Cardiac muscle cell (in vitro differentiated cells and primary cell): Measurements from ENCODE around the gene PTGER1. TPM values are rescaled to one million over a fixed set of nuclear protein-coding genes. Genes with fewer than 3 reads are reported as not detected.

Experiments
- DNase-seq, 2 donors: peaks; one replicate each; pipeline versions ENCODE4 v3.0.0 to v3.0.0-alpha.2; 2010 to 2017; ENCODE audit warnings: low read depth in 1 of 2, low spot score in 1 of 2
- H3K27ac ChIP-seq: fragments of 200-600 bp; sonication (generic); 2 replicates; pipeline ENCODE4 v1.5.1; 2016
- H3K27me3 ChIP-seq: fragments of 200-600 bp; sonication (generic); 2 replicates; pipeline ENCODE4 v1.6.0; 2016; ENCODE audit warnings: control low read depth
- H3K36me3 ChIP-seq: fragments of 200-600 bp; sonication (generic); 2 replicates; pipeline ENCODE4 v1.5.1; 2016; ENCODE audit warnings: control low read depth
- H3K4me1 ChIP-seq: fragments of 200-600 bp; sonication (generic); 2 replicates; pipeline ENCODE4 v1.8.1; 2017; ENCODE audit warnings: low read depth, mild to moderate bottlenecking, mixed run types
- H3K4me3 ChIP-seq: fragments of 200-600 bp; sonication (generic); 2 replicates; pipeline ENCODE4 v1.5.1; 2016; ENCODE audit warnings: mild to moderate bottlenecking
- H3K9me3 ChIP-seq: fragments of 200-600 bp; sonication (generic); 2 replicates; pipeline ENCODE4 v1.5.1; 2017; ENCODE audit warnings: low read depth, mild to moderate bottlenecking, control low read depth
- CTCF ChIP-seq: IDR thresholded peaks from 2 replicates; pipeline ENCODE4 v1.5.1; 2012; ENCODE audit warnings: low read depth, mild to moderate bottlenecking, low read length
- polyA plus RNA-seq: library from polyadenylated mRNA; unstranded; fragments of >200 nt; fragmentation: Nextera tagmentation; extraction: Ambion mirVana; gene quantifications from 2 replicates; pipeline ENCODE4 v1.2.1, GENCODE V29; 2016
- total RNA-seq: library from RNA; depleted of rRNA; stranded (reverse); fragments of >200 nt; gene quantifications from 2 replicates; pipeline ENCODE4 v1.2.3, GENCODE V29; 2016

PTGER1 gene
- total and polyA plus RNA-seq, 2 experiments from 2014 or later = 0.42 to 0.75 TPM

DNA sequence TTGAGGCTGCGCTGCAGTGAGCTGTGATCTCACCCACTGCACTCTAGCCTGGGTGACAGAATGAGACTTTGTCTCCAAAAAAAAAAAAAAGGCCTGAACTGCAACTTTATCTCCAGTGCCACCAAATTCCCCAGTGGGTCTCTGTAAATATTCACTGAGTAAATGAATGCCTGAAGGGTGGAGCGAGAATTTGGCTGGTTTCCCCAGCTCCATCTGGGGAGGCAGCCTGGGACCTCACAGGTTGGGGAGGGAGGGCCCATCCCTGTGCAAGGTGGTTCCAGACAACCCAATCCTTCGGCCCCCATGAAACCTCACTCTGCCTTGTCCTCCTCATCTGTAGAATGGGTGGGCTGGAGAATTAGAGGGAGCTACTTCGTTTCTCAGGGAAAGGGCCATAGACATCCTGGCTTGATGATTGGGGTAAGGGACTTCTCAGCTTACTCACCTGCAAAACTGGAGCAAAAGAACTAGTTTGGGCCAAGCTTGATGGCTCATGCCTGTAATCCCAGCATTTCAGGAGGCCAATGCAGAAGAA, 46.2 kb downstream of the PTGER1 start:
- Histone ChIP-seq H3K9me3 (no peaks in the 10 kb centered on the region), H3K27me3 (no peaks in the 10 kb centered on the region), H3K4me1 (peaks cover 3% of the 10 kb centered on the region), H3K36me3 (no peaks in the 10 kb centered on the region), H3K4me3 (no peak overlapping the region), H3K27ac (no peak overlapping the region)
- TF ChIP-seq CTCF = no peak
- no peak for DNase-seq

- no peaks in the 10 kb centered on the region for H3K27me3 ChIP-seq
- TF ChIP-seq CTCF = no peak
- no peak overlapping the region for H3K4me3 ChIP-seq
- H3K27ac ChIP-seq = no peak overlapping the region
- no peak for DNase-seq
- no peaks in the 10 kb centered on the region for H3K36me3 ChIP-seq
- H3K9me3 ChIP-seq = no peaks in the 10 kb centered on the region
- no peaks in the 10 kb centered on the region for H3K4me1 ChIP-seq
These were observed 47.7 kb downstream of the PTGER1 start for GRCh38 chr19:14427461-14427860.

DNA sequence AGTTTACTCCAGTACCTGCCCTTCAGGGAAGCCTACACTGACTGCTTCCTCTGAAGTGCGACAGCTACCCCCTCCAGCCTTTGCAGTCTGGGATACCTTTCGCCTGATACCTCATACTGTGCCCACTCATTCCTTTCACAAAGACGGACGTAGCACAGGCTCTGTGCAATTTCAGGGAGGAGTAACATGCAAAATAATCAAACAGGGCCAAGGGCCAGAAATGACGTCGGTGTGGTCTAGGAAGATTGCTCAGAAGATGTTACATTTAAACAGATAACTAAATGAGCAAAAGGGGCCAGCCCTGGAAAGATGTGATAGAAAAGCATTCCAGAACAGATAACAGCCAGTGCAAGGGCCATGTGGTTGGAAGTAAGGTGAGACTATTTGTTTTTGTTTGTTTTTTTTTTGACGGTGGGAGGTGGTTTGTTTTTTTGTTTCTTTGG, 49.4 kb downstream of the PTGER1 start:
- H3K36me3 ChIP-seq = no peaks in the 10 kb centered on the region
- no peak overlapping the region for H3K4me3 ChIP-seq
- H3K27me3 ChIP-seq = no peaks in the 10 kb centered on the region
- no peaks in the 10 kb centered on the region for H3K4me1 ChIP-seq
- DNase-seq = peak in 1 of 2 donors; percentile 68
- no peaks in the 10 kb centered on the region for H3K9me3 ChIP-seq
- no peak overlapping the region for H3K27ac ChIP-seq
- TF ChIP-seq CTCF = no peak

Other genes starting within 250 kb of the PTGER1 start
- 2.2 and 7.1 TPM in 2 replicates for gene ADGRE5, start 93.9 kb downstream of the PTGER1 start, total RNA-seq
- 4.6 and 5.0 TPM in 2 replicates for gene ADGRE5, start 93.9 kb downstream of the PTGER1 start, polyA plus RNA-seq
- 49.9 and 73.3 TPM in 2 replicates for gene DDX39A, start 56.0 kb downstream of the PTGER1 start, total RNA-seq
- 77.0 and 87.7 TPM in 2 replicates for gene DDX39A, start 56.0 kb downstream of the PTGER1 start, polyA plus RNA-seq
- gene PKN1, start 42.0 kb downstream of the PTGER1 start, total RNA-seq = 123 and 147 TPM in 2 replicates
- gene PKN1, start 42.0 kb downstream of the PTGER1 start, polyA plus RNA-seq = 109 and 132 TPM in 2 replicates
- gene GIPC1, start 20.8 kb upstream of the PTGER1 start, total RNA-seq = 133 and 172 TPM in 2 replicates
- 117 and 145 TPM in 2 replicates for gene GIPC1, start 20.8 kb upstream of the PTGER1 start, polyA plus RNA-seq
- 41.8 and 56.4 TPM in 2 replicates for gene DNAJB1, start 43.0 kb upstream of the PTGER1 start, total RNA-seq
- 76.5 and 82.8 TPM in 2 replicates for gene DNAJB1, start 43.0 kb upstream of the PTGER1 start, polyA plus RNA-seq
- 77.4 and 83.1 TPM in 2 replicates for gene TECR, start 54.2 kb upstream of the PTGER1 start, total RNA-seq
- gene TECR, start 54.2 kb upstream of the PTGER1 start, polyA plus RNA-seq = 245 and 345 TPM in 2 replicates
- gene NDUFB7, start 96.7 kb upstream of the PTGER1 start, total RNA-seq = 381 and 600 TPM in 2 replicates
- 445 and 518 TPM in 2 replicates for gene NDUFB7, start 96.7 kb upstream of the PTGER1 start, polyA plus RNA-seq
- gene CLEC17A, start 107.7 kb upstream of the PTGER1 start, total RNA-seq = not detected in 2 replicates
- gene CLEC17A, start 107.7 kb upstream of the PTGER1 start, polyA plus RNA-seq = not detected in 2 replicates
- gene ADGRE3, start 199.5 kb upstream of the PTGER1 start, total RNA-seq = not detected in 2 replicates
- not detected in 2 replicates for gene ADGRE3, start 199.5 kb upstream of the PTGER1 start, polyA plus RNA-seq
- 12.5 and 29.9 TPM in 2 replicates for gene ZNF333, start 214.7 kb upstream of the PTGER1 start, total RNA-seq
- gene ZNF333, start 214.7 kb upstream of the PTGER1 start, polyA plus RNA-seq = 11.2 and 16.7 TPM in 2 replicates